ENCODE measurements around the gene GTF2H1.

Gene GTF2H1

GRCh38 chr11:18321969-18322711, at the start of gene GTF2H1, which contains the start of gene HPS5:
Gene GTF2H1 (plus strand): TSS chr11:18322567. CDS start chr11:18333075, 10,508 bp downstream.
Gene HPS5 (minus strand): TSS chr11:18322140. CDS start chr11:18317858, 4,282 bp downstream.
- peak; percentile 66 for FAIRE-seq

GRCh38 chr11:18277565-18278271, 44.6 kb upstream of the GTF2H1 start:
- no peak for FAIRE-seq

GRCh38 chr11:18280438-18281045, 41.8 kb upstream of the GTF2H1 start:
- no peak for FAIRE-seq

GRCh38 chr11:18282626-18283025, 39.7 kb upstream of the GTF2H1 start:
- FAIRE-seq, result no peak

- FAIRE-seq, result no peak
These were observed 36.5 kb upstream of the GTF2H1 start for GRCh38 chr11:18285841-18286240.

- FAIRE-seq, result no peak
These were observed 33.5 kb upstream of the GTF2H1 start for GRCh38 chr11:18288911-18289310.

- no peak for FAIRE-seq
These were observed 27.5 kb upstream of the GTF2H1 start for GRCh38 chr11:18294862-18295261.

GRCh38 chr11:18295316-18295715, 27.1 kb upstream of the GTF2H1 start:
- FAIRE-seq, result no peak

GRCh38 chr11:18299721-18300120, 22.6 kb upstream of the GTF2H1 start:
- no peak for FAIRE-seq

- FAIRE-seq, result no peak
These were observed 17.6 kb upstream of the GTF2H1 start for GRCh38 chr11:18304745-18305144.

- no peak for FAIRE-seq
These were observed 14.8 kb upstream of the GTF2H1 start for GRCh38 chr11:18307461-18308139.

GRCh38 chr11:18308242-18308641, 14.1 kb upstream of the GTF2H1 start:
- no peak for FAIRE-seq

- FAIRE-seq, result no peak
These were observed 12.7 kb upstream of the GTF2H1 start for GRCh38 chr11:18309691-18310090.

GRCh38 chr11:18310800-18311340, 11.5 kb upstream of the GTF2H1 start:
- FAIRE-seq, result no peak

- no peak for FAIRE-seq
These were observed 10.4 kb upstream of the GTF2H1 start for GRCh38 chr11:18312012-18312411.

- no peak for FAIRE-seq
These were observed 9.5 kb upstream of the GTF2H1 start for GRCh38 chr11:18312663-18313420.

- FAIRE-seq, result no peak
These were observed 8.2 kb upstream of the GTF2H1 start for GRCh38 chr11:18313965-18314763.

- FAIRE-seq, result no peak
These were observed 7.4 kb upstream of the GTF2H1 start for GRCh38 chr11:18314784-18315523.

- no peak for FAIRE-seq
These were observed 6.5 kb upstream of the GTF2H1 start for GRCh38 chr11:18315893-18316292.

GRCh38 chr11:18317551-18317950, 4.8 kb upstream of the GTF2H1 start:
- no peak for FAIRE-seq

All from endometrium (tissue), 2 donors.